Coronary artery (tissue), 2 donors: ENCODE results near the gene NIP7.

Experiments
- DNase-seq: peaks from one replicate; pipeline ENCODE4 v3.0.0-alpha.2; 2017; ENCODE audit warnings: low spot score
- H3K27ac ChIP-seq, 2 donors: fragments of 200-600 bp; sonication (generic); one replicate each; pipeline ENCODE4 v1.5.1; 2016 to 2019
- H3K4me3 ChIP-seq: fragments of 200-600 bp; sonication (generic); 2 replicates; pipeline ENCODE4 v1.5.1; 2016; ENCODE audit warnings: mild to moderate bottlenecking, moderate library complexity
- TF ChIP-seq, protein P1 (sequence below): fragments of 200-600 bp; sonication (generic); IDR thresholded peaks from one replicate; pipeline ENCODE4 v1.5.1; 2019; ENCODE audit warnings: antibody characterized with exemption

NIP7 gene

GRCh38 chr16:69386596-69386995 is 47.0 kb downstream of the NIP7 start:
- TF ChIP-seq, protein P1, sequence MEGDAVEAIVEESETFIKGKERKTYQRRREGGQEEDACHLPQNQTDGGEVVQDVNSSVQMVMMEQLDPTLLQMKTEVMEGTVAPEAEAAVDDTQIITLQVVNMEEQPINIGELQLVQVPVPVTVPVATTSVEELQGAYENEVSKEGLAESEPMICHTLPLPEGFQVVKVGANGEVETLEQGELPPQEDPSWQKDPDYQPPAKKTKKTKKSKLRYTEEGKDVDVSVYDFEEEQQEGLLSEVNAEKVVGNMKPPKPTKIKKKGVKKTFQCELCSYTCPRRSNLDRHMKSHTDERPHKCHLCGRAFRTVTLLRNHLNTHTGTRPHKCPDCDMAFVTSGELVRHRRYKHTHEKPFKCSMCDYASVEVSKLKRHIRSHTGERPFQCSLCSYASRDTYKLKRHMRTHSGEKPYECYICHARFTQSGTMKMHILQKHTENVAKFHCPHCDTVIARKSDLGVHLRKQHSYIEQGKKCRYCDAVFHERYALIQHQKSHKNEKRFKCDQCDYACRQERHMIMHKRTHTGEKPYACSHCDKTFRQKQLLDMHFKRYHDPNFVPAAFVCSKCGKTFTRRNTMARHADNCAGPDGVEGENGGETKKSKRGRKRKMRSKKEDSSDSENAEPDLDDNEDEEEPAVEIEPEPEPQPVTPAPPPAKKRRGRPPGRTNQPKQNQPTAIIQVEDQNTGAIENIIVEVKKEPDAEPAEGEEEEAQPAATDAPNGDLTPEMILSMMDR, result no peak
- DNase-seq, result no peak
- Histone ChIP-seq H3K27ac (peak overlapping the region in 1 of 2 donors; percentile 84), H3K4me3 (no peak overlapping the region)
